Tracheal epithelial cell (primary cell): ENCODE data around the gene DRG1. TPM values are rescaled to one million over a fixed set of nuclear protein-coding genes. Genes with fewer than 3 reads are reported as not detected.

Experiments used
- total RNA-seq: library from RNA; depleted of rRNA; stranded (reverse); fragments of >200 nt; gene quantifications from 2 replicates; pipeline ENCODE4 v1.2.1, GENCODE V29; 2014

Gene DRG1, protein sequence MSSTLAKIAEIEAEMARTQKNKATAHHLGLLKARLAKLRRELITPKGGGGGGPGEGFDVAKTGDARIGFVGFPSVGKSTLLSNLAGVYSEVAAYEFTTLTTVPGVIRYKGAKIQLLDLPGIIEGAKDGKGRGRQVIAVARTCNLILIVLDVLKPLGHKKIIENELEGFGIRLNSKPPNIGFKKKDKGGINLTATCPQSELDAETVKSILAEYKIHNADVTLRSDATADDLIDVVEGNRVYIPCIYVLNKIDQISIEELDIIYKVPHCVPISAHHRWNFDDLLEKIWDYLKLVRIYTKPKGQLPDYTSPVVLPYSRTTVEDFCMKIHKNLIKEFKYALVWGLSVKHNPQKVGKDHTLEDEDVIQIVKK
- 63.5 and 74.2 TPM in 2 replicates for total RNA-seq

DNA sequence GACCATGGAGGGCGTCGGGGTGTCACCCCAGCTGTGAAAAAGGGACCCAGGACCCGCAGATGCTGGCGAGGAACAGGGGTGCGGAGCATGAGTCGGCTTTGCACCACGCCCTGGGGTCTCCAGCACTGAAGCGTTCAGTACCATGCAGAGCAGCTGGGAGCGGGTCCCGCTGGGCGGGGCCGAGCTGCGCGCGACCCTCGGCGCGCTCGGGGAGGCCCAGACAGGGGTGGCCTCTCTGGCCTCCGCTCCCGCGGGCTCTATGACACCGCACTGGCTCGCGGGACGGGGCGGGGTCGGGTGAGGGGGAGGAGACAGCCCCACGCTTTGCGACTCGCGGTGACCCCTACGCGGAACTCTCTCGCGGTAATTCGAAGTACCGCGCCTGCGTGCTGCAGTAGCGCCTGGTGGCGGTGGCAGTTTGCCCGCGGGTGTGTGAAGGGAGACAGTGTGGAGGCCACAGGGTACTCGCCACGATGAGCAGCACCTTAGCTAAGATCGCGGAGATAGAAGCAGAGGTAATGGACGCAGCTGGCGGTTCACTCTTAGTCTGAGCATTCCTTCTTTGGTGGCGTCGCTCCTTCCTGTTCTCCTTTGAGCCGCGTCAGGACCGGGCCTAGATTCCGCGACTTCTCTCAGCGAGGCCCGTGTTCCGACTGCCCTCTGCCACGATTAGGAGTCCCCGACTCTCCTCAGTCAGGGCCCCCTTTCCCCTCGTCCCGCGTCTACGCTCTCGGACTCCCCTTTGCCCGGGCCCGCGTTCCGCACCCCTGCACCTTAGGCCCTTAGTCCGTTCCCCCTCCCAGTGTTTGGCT, at the start of gene DRG1:
TSS of gene DRG1 (plus strand) at position 394 of the 812 bp plus-strand sequence. CDS start at position 474, 80 bp downstream.

Other genes starting within 250 kb of the DRG1 start
- gene RNF185, start 239.4 kb upstream of the DRG1 start, total RNA-seq: 32.5 and 46.0 TPM in 2 replicates
- gene LIMK2, start 187.3 kb upstream of the DRG1 start, total RNA-seq: 120 and 139 TPM in 2 replicates
- 12.6 and 32.0 TPM in 2 replicates for gene PIK3IP1, start 107.1 kb upstream of the DRG1 start, total RNA-seq
- 7.2 and 8.7 TPM in 2 replicates for gene PATZ1, start 53.3 kb upstream of the DRG1 start, total RNA-seq
- 7.5 and 46.5 TPM in 2 replicates for gene EIF4ENIF1, start 90.2 kb downstream of the DRG1 start, total RNA-seq
- 6.6 and 12.5 TPM in 2 replicates for gene SFI1, start 96.9 kb downstream of the DRG1 start, total RNA-seq